HepG2 (cell line): Measurements from ENCODE around the gene STX1B. TPM values are rescaled to one million over a fixed set of nuclear protein-coding genes. Genes with fewer than 3 reads are reported as not detected.

Experiments
- AGO2 ChIP-seq: fragments of 200-400 bp; formaldehyde crosslinking; optimal IDR thresholded peaks from 2 replicates; pipeline ENCODE3; 2017; ENCODE audit warnings: mild to moderate bottlenecking, low read depth, low read length, moderate library complexity
- ARNT ChIP-seq: fragments of 450-650 bp; IDR thresholded peaks from 2 replicates; pipeline ENCODE4 v1.6.1; 2017
- HNF4A ChIP-seq: sonication (generic); formaldehyde crosslinking; IDR thresholded peaks from 2 replicates; pipeline ENCODE4 v1.4.0; 2020; ENCODE audit warnings: missing genetic modification reagents
- MXI1 ChIP-seq: IDR thresholded peaks from 3 replicates; pipeline ENCODE4 v1.6.1; 2012; ENCODE audit warnings: low read depth, low read length, inconsistent platforms, borderline replicate concordance
- NFRKB ChIP-seq: fragments of 450-650 bp; IDR thresholded peaks from 2 replicates; pipeline ENCODE4 v1.6.1; 2017
- ONECUT2 ChIP-seq: sonication (generic); formaldehyde crosslinking; IDR thresholded peaks from 2 replicates; pipeline ENCODE4 v1.4.0; 2020; ENCODE audit warnings: missing genetic modification reagents
- SCMH1 ChIP-seq: sonication (generic); formaldehyde crosslinking; IDR thresholded peaks from 2 replicates; pipeline ENCODE4 v1.9.0; 2021; ENCODE audit warnings: missing genetic modification reagents, mild to moderate bottlenecking, borderline replicate concordance
- SRSF4 ChIP-seq: fragments of 200-400 bp; formaldehyde crosslinking; IDR thresholded peaks from one replicate; pipeline ENCODE4 v1.6.1; 2018; ENCODE audit warnings: mild to moderate bottlenecking, low read depth, low read length, moderate library complexity; ENCODE audit not compliant: poor library complexity, severe bottlenecking
- TAF1 ChIP-seq: sonication (generic); formaldehyde crosslinking; IDR thresholded peaks from 2 replicates; pipeline ENCODE4 v1.4.0; 2020; ENCODE audit warnings: missing genetic modification reagents
- TSC22D2 ChIP-seq: sonication (generic); formaldehyde crosslinking; IDR thresholded peaks from 2 replicates; pipeline ENCODE4 v1.5.1; 2020; ENCODE audit warnings: missing genetic modification reagents, mild to moderate bottlenecking, borderline replicate concordance
- polyA plus RNA-seq, 8 experiments: library from polyadenylated mRNA; depleted of rRNA in 3 of 8; stranded (reverse) in 7 of 8; unstranded in 1 of 8; fragments of >200 nt; fragmentation: Illumina TruSeq in 4 of 8; extraction: Trizol in 4 of 8; gene quantifications; 2 replicates each; pipeline versions ENCODE4 v1.2.1 to v1.2.3, GENCODE V29; 2011 to 2016; ENCODE audit warnings: low read depth in 4 of 8, missing spikeins in 1 of 8, mixed read lengths in 1 of 8; ENCODE audit not compliant: insufficient read depth in 1 of 8
- total RNA-seq, 5 experiments: library from RNA; depleted of rRNA; stranded (reverse); fragments of >200 nt; fragmentation: Illumina TruSeq; extraction: Trizol; gene quantifications; 2 replicates each; pipeline ENCODE4 v1.2.3, GENCODE V29; 2016; ENCODE audit warnings: low read depth in 1 of 5
- TF ChIP-seq, protein P1 (sequence below): IDR thresholded peaks from 2 replicates; pipeline ENCODE4 v1.6.1; 2016; ENCODE audit warnings: low read depth, missing genetic modification reagents, missing compliant biosample characterization
- TF ChIP-seq, protein P2 (sequence below): sonication (generic); formaldehyde crosslinking; IDR thresholded peaks from 2 replicates; pipeline ENCODE4 v1.5.0; 2020; ENCODE audit warnings: missing genetic modification reagents, mild to moderate bottlenecking, borderline replicate concordance
- TF ChIP-seq, protein P3 (sequence below): sonication (generic); formaldehyde crosslinking; conservative IDR thresholded peaks from 2 replicates; pipeline ENCODE4 v1.4.0; 2020; ENCODE audit warnings: mild to moderate bottlenecking, missing genetic modification reagents, moderate library complexity
- TF ChIP-seq, protein P4 (sequence below): sonication (generic); formaldehyde crosslinking; conservative IDR thresholded peaks from 2 replicates; pipeline ENCODE4 v1.4.0; 2020; ENCODE audit warnings: missing genetic modification reagents
- TF ChIP-seq, protein P5 (sequence below): sonication (generic); formaldehyde crosslinking; IDR thresholded peaks from 2 replicates; pipeline ENCODE4 v1.5.1; 2020; ENCODE audit warnings: missing genetic modification reagents, mild to moderate bottlenecking, borderline replicate concordance

STX1B gene
- total and polyA plus RNA-seq, 2 of the 13 experiments (the other 11 are each of a cell fraction or from before 2014, with no cell fraction given), result 2.1 to 3.0 TPM

DNA sequence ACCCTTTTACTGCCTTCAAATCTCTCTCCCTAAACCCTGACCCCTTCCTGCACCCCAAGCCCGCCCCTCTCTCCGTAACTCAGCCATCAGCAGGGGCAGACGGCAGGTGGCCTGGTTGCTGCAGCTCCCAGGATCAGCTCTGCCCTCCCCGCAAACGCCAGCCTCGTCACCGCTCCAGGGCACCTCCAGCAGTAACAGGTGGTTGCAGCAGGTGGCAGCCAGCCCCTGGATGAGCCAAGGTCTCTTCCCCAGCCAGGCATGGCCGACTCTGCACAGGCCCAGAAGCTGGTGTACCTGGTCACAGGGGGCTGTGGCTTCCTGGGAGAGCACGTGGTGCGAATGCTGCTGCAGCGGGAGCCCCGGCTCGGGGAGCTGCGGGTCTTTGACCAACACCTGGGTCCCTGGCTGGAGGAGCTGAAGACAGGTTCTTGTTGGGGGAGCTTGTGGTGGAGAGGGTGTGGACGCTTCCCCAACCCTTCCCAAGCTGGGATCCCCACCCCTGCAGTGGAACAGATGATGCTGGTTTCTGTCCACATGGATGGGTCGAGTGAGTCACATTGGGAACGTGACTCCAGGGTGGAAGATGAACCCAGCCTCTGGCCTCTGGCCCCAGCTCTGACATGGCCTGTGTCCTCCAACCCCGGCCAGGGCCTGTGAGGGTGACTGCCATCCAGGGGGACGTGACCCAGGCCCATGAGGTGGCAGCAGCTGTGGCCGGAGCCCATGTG, 24.9 kb downstream of the STX1B start (continued):
- TF ChIP-seq SRSF4 (no peak), SCMH1 (CRISPR knock-in tag) (no peak), ARNT (no peak), AGO2 (no peak), HNF4A (no peak; the same call in 1 of the 2 replicates), MXI1 (peak; percentile 69; the same call in 1 of the 3 replicates), TSC22D2 (CRISPR knock-in tag) (no peak), ONECUT2 (CRISPR knock-in tag) (no peak), TAF1 (CRISPR knock-in tag) (peak; percentile 24; the same call in 1 of the 2 replicates), NFRKB (no peak)
- TF ChIP-seq, protein P1, sequence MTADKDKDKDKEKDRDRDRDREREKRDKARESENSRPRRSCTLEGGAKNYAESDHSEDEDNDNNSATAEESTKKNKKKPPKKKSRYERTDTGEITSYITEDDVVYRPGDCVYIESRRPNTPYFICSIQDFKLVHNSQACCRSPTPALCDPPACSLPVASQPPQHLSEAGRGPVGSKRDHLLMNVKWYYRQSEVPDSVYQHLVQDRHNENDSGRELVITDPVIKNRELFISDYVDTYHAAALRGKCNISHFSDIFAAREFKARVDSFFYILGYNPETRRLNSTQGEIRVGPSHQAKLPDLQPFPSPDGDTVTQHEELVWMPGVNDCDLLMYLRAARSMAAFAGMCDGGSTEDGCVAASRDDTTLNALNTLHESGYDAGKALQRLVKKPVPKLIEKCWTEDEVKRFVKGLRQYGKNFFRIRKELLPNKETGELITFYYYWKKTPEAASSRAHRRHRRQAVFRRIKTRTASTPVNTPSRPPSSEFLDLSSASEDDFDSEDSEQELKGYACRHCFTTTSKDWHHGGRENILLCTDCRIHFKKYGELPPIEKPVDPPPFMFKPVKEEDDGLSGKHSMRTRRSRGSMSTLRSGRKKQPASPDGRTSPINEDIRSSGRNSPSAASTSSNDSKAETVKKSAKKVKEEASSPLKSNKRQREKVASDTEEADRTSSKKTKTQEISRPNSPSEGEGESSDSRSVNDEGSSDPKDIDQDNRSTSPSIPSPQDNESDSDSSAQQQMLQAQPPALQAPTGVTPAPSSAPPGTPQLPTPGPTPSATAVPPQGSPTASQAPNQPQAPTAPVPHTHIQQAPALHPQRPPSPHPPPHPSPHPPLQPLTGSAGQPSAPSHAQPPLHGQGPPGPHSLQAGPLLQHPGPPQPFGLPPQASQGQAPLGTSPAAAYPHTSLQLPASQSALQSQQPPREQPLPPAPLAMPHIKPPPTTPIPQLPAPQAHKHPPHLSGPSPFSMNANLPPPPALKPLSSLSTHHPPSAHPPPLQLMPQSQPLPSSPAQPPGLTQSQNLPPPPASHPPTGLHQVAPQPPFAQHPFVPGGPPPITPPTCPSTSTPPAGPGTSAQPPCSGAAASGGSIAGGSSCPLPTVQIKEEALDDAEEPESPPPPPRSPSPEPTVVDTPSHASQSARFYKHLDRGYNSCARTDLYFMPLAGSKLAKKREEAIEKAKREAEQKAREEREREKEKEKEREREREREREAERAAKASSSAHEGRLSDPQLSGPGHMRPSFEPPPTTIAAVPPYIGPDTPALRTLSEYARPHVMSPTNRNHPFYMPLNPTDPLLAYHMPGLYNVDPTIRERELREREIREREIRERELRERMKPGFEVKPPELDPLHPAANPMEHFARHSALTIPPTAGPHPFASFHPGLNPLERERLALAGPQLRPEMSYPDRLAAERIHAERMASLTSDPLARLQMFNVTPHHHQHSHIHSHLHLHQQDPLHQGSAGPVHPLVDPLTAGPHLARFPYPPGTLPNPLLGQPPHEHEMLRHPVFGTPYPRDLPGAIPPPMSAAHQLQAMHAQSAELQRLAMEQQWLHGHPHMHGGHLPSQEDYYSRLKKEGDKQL (CRISPR knock-in tag), result 0 out of 2 replicates have a peak, but pooled peaks have one; percentile 8
- TF ChIP-seq, protein P2, sequence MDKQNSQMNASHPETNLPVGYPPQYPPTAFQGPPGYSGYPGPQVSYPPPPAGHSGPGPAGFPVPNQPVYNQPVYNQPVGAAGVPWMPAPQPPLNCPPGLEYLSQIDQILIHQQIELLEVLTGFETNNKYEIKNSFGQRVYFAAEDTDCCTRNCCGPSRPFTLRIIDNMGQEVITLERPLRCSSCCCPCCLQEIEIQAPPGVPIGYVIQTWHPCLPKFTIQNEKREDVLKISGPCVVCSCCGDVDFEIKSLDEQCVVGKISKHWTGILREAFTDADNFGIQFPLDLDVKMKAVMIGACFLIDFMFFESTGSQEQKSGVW (CRISPR knock-in tag), result 0 out of 2 replicates have a peak, but pooled peaks have one; percentile 90
- TF ChIP-seq, protein P3, sequence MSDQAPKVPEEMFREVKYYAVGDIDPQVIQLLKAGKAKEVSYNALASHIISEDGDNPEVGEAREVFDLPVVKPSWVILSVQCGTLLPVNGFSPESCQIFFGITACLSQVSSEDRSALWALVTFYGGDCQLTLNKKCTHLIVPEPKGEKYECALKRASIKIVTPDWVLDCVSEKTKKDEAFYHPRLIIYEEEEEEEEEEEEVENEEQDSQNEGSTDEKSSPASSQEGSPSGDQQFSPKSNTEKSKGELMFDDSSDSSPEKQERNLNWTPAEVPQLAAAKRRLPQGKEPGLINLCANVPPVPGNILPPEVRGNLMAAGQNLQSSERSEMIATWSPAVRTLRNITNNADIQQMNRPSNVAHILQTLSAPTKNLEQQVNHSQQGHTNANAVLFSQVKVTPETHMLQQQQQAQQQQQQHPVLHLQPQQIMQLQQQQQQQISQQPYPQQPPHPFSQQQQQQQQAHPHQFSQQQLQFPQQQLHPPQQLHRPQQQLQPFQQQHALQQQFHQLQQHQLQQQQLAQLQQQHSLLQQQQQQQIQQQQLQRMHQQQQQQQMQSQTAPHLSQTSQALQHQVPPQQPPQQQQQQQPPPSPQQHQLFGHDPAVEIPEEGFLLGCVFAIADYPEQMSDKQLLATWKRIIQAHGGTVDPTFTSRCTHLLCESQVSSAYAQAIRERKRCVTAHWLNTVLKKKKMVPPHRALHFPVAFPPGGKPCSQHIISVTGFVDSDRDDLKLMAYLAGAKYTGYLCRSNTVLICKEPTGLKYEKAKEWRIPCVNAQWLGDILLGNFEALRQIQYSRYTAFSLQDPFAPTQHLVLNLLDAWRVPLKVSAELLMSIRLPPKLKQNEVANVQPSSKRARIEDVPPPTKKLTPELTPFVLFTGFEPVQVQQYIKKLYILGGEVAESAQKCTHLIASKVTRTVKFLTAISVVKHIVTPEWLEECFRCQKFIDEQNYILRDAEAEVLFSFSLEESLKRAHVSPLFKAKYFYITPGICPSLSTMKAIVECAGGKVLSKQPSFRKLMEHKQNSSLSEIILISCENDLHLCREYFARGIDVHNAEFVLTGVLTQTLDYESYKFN (CRISPR knock-in tag), result peak; percentile 9
- TF ChIP-seq, protein P4, sequence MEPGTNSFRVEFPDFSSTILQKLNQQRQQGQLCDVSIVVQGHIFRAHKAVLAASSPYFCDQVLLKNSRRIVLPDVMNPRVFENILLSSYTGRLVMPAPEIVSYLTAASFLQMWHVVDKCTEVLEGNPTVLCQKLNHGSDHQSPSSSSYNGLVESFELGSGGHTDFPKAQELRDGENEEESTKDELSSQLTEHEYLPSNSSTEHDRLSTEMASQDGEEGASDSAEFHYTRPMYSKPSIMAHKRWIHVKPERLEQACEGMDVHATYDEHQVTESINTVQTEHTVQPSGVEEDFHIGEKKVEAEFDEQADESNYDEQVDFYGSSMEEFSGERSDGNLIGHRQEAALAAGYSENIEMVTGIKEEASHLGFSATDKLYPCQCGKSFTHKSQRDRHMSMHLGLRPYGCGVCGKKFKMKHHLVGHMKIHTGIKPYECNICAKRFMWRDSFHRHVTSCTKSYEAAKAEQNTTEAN (CRISPR knock-in tag), result no peak
- TF ChIP-seq, protein P5, sequence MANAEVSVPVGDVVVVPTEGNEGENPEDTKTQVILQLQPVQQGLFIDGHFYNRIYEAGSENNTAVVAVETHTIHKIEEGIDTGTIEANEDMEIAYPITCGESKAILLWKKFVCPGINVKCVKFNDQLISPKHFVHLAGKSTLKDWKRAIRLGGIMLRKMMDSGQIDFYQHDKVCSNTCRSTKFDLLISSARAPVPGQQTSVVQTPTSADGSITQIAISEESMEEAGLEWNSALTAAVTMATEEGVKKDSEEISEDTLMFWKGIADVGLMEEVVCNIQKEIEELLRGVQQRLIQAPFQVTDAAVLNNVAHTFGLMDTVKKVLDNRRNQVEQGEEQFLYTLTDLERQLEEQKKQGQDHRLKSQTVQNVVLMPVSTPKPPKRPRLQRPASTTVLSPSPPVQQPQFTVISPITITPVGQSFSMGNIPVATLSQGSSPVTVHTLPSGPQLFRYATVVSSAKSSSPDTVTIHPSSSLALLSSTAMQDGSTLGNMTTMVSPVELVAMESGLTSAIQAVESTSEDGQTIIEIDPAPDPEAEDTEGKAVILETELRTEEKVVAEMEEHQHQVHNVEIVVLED (CRISPR knock-in tag), result peak; percentile 70; the same call in 1 of the 2 replicates
